Measurements from ENCODE around the gene CACNA2D3. TPM values are rescaled to one million over a fixed set of nuclear protein-coding genes. Genes with fewer than 3 reads are reported as not detected.

Gene CACNA2D3
- total RNA-seq, 2 donors from 2014 or later: 0.97 TPM; not detected in 1

- Mint-ChIP-seq H3K4me3 (no peak overlapping the region), H3K4me1 (peaks cover 7% of the 10 kb centered on the region), H3K36me3 (ENCODE audit: low read depth) (no peaks in the 10 kb centered on the region), H3K27ac (no peak overlapping the region), H3K27me3 (ENCODE audit: insufficient read depth) (peaks cover 9% of the 10 kb centered on the region), H3K9me3 (peaks cover 2% of the 10 kb centered on the region)
- no peak overlapping the region for H3K4me3 ChIP-seq (ENCODE audit: low read length)
- no peak for TF ChIP-seq CTCF (conservative IDR thresholded peaks at IDR 0.05)
- DNase-seq: no peak
- H3K27me3 ChIP-seq (ENCODE audit: control insufficient read depth, insufficient read depth, low read length, poor library complexity, severe bottlenecking): peaks cover 16% of the 10 kb centered on the region
- no peaks in the 10 kb centered on the region for H3K36me3 ChIP-seq (ENCODE audit: control insufficient read depth, insufficient read depth, low read length)
- peaks cover 8% of the 10 kb centered on the region for H3K9me3 ChIP-seq (ENCODE audit: control insufficient read depth, low read length)
- no peak overlapping the region for H3K9ac ChIP-seq (ENCODE audit: extremely low read depth, low read length, poor library complexity, severe bottlenecking)
- no peak overlapping the region for H3K27ac ChIP-seq (ENCODE audit: low read depth, low read length)
- peaks cover 4% of the 10 kb centered on the region for H3K4me1 ChIP-seq (ENCODE audit: control insufficient read depth, insufficient read depth, low read length)
- 89% methylated on average over 5 of the region's 5 CpGs; no CpG with 5 or more reads in 1 of the 2 experiments for WGBS, 2 experiments (ENCODE audit: insufficient coverage in 1 of 2, insufficient read length in 1 of 2)
Observed at GRCh38 chr3:55059027-55059629, 936.8 kb downstream of the CACNA2D3 start.

GRCh38 chr3:55060896-55061719, 938.8 kb downstream of the CACNA2D3 start:
- H3K4me1 ChIP-seq (ENCODE audit: control insufficient read depth, insufficient read depth, low read length): peaks cover 4% of the 10 kb centered on the region
- H3K9ac ChIP-seq (ENCODE audit: extremely low read depth, low read length, poor library complexity, severe bottlenecking): no peak overlapping the region
- no peak overlapping the region for H3K4me3 ChIP-seq (ENCODE audit: low read length)
- no peaks in the 10 kb centered on the region for H3K36me3 ChIP-seq (ENCODE audit: control insufficient read depth, insufficient read depth, low read length)
- Mint-ChIP-seq H3K4me1 (peaks cover 7% of the 10 kb centered on the region), H3K27me3 (ENCODE audit: insufficient read depth) (peaks cover 9% of the 10 kb centered on the region), H3K36me3 (ENCODE audit: low read depth) (no peaks in the 10 kb centered on the region), H3K4me3 (no peak overlapping the region), H3K9me3 (no peaks in the 10 kb centered on the region), H3K27ac (no peak overlapping the region)
- H3K9me3 ChIP-seq (ENCODE audit: control insufficient read depth, low read length): no peaks in the 10 kb centered on the region
- no peak for TF ChIP-seq CTCF (conservative IDR thresholded peaks at IDR 0.05)
- no peak for DNase-seq
- WGBS, 2 experiments (ENCODE audit: insufficient coverage in 1 of 2, insufficient read length in 1 of 2): 81 to 100% methylated on average over 2 to 5 of the region's 5 CpGs
- H3K27me3 ChIP-seq (ENCODE audit: control insufficient read depth, insufficient read depth, low read length, poor library complexity, severe bottlenecking): peaks cover 16% of the 10 kb centered on the region
- no peak overlapping the region for H3K27ac ChIP-seq (ENCODE audit: low read depth, low read length)

GRCh38 chr3:55061720-55062034, 939.3 kb downstream of the CACNA2D3 start:
- H3K9ac ChIP-seq (ENCODE audit: extremely low read depth, low read length, poor library complexity, severe bottlenecking): no peak overlapping the region
- H3K4me3 ChIP-seq (ENCODE audit: low read length): no peak overlapping the region
- H3K36me3 ChIP-seq (ENCODE audit: control insufficient read depth, insufficient read depth, low read length): no peaks in the 10 kb centered on the region
- no peak overlapping the region for H3K27ac ChIP-seq (ENCODE audit: low read depth, low read length)
- H3K27ac Mint-ChIP-seq: no peak overlapping the region
- no peaks in the 10 kb centered on the region for H3K9me3 Mint-ChIP-seq
- H3K4me1 Mint-ChIP-seq: peaks cover 7% of the 10 kb centered on the region
- WGBS, 2 experiments (ENCODE audit: insufficient coverage in 1 of 2, insufficient read length in 1 of 2): 76 to 85% methylated on average over 2 of the region's 2 CpGs
- H3K27me3 Mint-ChIP-seq (ENCODE audit: insufficient read depth): peaks cover 9% of the 10 kb centered on the region
- no peak for DNase-seq
- H3K27me3 ChIP-seq (ENCODE audit: control insufficient read depth, insufficient read depth, low read length, poor library complexity, severe bottlenecking): peaks cover 16% of the 10 kb centered on the region
- no peaks in the 10 kb centered on the region for H3K36me3 Mint-ChIP-seq (ENCODE audit: low read depth)
- no peak overlapping the region for H3K4me3 Mint-ChIP-seq
- no peak for TF ChIP-seq CTCF (conservative IDR thresholded peaks at IDR 0.05)
- no peaks in the 10 kb centered on the region for H3K9me3 ChIP-seq (ENCODE audit: control insufficient read depth, low read length)
- H3K4me1 ChIP-seq (ENCODE audit: control insufficient read depth, insufficient read depth, low read length): peaks cover 4% of the 10 kb centered on the region

Measured in endodermal cell (in vitro differentiated cells).